Measurements from ENCODE around the gene LCN10. TPM values are rescaled to one million over a fixed set of nuclear protein-coding genes. Genes with fewer than 3 reads are reported as not detected.
A peak's percentile ranks its signal among the peaks of the same experiment; 100 is the strongest.

The LCN10 gene
- total RNA-seq, 4 donors from 2014 or later, result 0.96 to 33.6 (median 3.3) TPM

GRCh38 chr9:136718345-136719194 is 24.2 kb downstream of the LCN10 start:
- no peak for DNase-seq
- peak overlapping the region in 1 of 4 donors; percentile 37 for H3K27ac ChIP-seq
- H3K4me3 ChIP-seq, result no peak overlapping the region
- intact Hi-C loops (cut with DNase I; ENCODE audit: low total_unique reads), result no loop called here
- peaks cover 0 to 6% (median 2%) of the 10 kb centered on the region in 4 donors for H3K36me3 ChIP-seq
- WGBS, 2 donors (ENCODE audit: low coverage in 1 of 2), result 45% methylated on average over 17 of the region's 20 CpGs; no CpG with 5 or more reads in 1 of the 2 donors
- H3K9me3 ChIP-seq, result no peaks in the 10 kb centered on the region
- TF ChIP-seq POLR2AphosphoS5 (IDR thresholded peaks at IDR 0.05) (no peak), POLR2A (IDR thresholded peaks at IDR 0.05) (no peak), CTCF (IDR thresholded peaks at IDR 0.05) (no peak), EP300 (IDR thresholded peaks at IDR 0.05; ENCODE audit: low read depth) (no peak)
- H3K4me1 ChIP-seq, result peaks cover 5 to 22% (median 18%) of the 10 kb centered on the region in 4 donors
- in situ Hi-C loops (cut with MboI; ENCODE audit: low pct_ligation_motif_present in 1 of 4, low pct_unique_long_range_greater_than_20kb in 1 of 4, low sequenced_read_pairs in 3 of 4), result no loop called here
- H3K27me3 ChIP-seq, result peaks cover 46% of the 10 kb centered on the region

DNA sequence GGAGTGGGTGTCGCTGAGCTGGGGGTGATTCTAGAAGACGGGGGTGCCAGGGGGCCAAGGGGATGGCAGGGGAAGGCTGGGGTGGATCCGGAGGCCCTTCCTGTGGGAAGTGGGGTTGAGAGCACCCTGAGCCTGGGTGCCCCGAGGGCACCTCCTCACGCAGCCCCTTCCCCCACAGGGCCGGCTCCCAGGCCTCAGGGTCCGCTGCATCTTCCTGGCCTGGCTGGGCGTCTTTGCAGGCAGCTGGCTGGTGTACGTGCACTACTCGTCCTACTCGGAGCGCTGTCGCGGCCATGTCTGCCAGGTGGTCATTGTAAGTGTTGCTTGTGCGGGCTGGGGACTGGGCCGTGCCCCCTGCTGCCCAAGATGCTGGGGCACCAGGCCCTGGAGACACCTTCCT is 25.3 kb downstream of the LCN10 start:
- no peaks in the 10 kb centered on the region for H3K36me3 ChIP-seq
- intact Hi-C loops (cut with DNase I; ENCODE audit: low total_unique reads), result no loop called here
- H3K27me3 ChIP-seq, result peaks cover 58% of the 10 kb centered on the region
- 62 to 87% methylated on average over 3 to 15 of the region's 16 CpGs for WGBS, 2 donors (ENCODE audit: low coverage in 1 of 2)
- no peak for DNase-seq
- no peaks in the 10 kb centered on the region for H3K9me3 ChIP-seq
- no peak for TF ChIP-seq EP300 (IDR thresholded peaks at IDR 0.05; ENCODE audit: low read depth)
- no peak for TF ChIP-seq POLR2A (IDR thresholded peaks at IDR 0.05)
- peaks cover 7 to 30% (median 23%) of the 10 kb centered on the region in 4 donors for H3K4me1 ChIP-seq
- H3K27ac ChIP-seq, result no peak overlapping the region
- in situ Hi-C loops (cut with MboI; ENCODE audit: low pct_ligation_motif_present in 1 of 4, low pct_unique_long_range_greater_than_20kb in 1 of 4, low sequenced_read_pairs in 3 of 4), result no loop called here
- no peak overlapping the region for H3K4me3 ChIP-seq

DNA sequence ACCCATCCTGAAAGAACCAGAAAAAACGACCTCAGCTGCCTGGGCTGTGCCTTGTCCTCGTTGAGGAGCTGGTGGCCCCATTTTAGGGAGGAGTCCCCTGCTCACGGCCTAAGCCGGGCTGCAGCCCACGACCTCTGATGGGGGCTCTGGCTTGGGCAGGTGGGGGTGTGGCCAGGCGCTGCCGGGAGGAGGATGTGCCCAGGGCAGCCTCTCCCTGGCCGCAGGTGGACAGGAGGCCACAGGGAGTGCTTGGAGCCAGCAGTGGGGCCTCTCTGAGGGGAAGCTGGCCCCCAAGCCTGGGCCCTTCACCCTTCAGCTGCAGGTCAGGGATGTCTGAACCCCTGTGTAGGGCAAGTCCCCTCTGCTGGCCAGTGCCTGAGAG is 27.9 kb downstream of the LCN10 start:
- no peak for TF ChIP-seq EP300 (IDR thresholded peaks at IDR 0.05; ENCODE audit: low read depth)
- TF ChIP-seq POLR2AphosphoS5 (IDR thresholded peaks at IDR 0.05), result no peak
- TF ChIP-seq CTCF (IDR thresholded peaks at IDR 0.05), result no peak
- Histone ChIP-seq H3K4me3 (no peak overlapping the region), H3K36me3 (no peaks in the 10 kb centered on the region), H3K27ac (peak overlapping the region in 1 of 4 donors; percentile 16), H3K4me1 (peaks cover 14 to 24% (median 17%) of the 10 kb centered on the region in 4 donors), H3K9me3 (no peaks in the 10 kb centered on the region), H3K27me3 (peaks cover 81% of the 10 kb centered on the region)
- 24% methylated on average over 5 of the region's 8 CpGs; no CpG with 5 or more reads in 1 of the 2 donors for WGBS, 2 donors (ENCODE audit: low coverage in 1 of 2)
- DNase-seq, result no peak
- in situ Hi-C loops (cut with MboI; ENCODE audit: low pct_ligation_motif_present in 1 of 4, low pct_unique_long_range_greater_than_20kb in 1 of 4, low sequenced_read_pairs in 3 of 4), result no loop called here
- intact Hi-C loops (cut with DNase I; ENCODE audit: low total_unique reads), result no loop called here

DNA sequence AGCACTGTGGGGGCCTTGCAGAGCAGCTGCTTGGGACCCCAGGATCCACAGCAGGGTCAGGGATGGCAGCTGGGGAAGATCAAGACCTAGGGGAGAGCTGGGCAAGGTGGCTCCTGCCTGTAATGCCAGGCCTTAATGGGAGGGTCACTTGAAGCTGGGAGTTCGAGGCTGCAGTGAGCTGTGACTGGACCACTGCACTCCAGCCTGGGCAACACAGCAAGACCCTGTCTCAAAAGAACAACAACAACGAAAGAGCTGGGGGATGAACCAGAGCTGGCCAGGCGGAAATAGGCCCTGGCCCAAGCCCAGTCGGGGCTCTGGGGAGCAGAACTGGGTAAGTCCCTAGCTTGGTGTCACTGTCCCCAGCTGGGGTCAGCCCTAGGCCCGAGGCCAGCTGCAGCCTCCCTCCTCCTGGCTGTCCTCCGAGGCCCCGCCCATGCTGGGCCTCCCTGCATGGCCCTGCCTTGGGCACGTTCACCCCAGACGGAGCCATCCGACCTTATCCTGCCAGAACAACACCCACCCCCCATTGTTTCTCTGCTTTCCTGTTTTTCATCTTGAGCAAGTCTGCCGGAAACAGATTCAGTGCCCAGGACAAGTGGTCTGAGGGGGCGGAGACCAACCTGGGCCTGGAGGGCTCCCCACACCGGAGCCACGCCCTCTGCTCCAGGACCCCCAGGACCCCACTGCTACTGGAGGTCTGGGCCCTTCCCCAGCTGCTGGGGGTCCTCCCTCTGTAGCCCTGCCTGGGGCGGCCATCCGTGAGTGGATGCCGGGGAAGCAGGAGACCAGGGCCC is 28.4 kb downstream of the LCN10 start:
- Histone ChIP-seq H3K9me3 (no peaks in the 10 kb centered on the region), H3K4me3 (no peak overlapping the region), H3K4me1 (peaks cover 11 to 18% (median 15%) of the 10 kb centered on the region in 4 donors), H3K36me3 (no peaks in the 10 kb centered on the region), H3K27ac (peak overlapping the region in 3 of 4 donors; percentile 16 to 55 (median 52)), H3K27me3 (peaks cover 83% of the 10 kb centered on the region)
- DNase-seq, result no peak
- in situ Hi-C loops (cut with MboI; ENCODE audit: low pct_ligation_motif_present in 1 of 4, low pct_unique_long_range_greater_than_20kb in 1 of 4, low sequenced_read_pairs in 3 of 4) (no loop called here), intact Hi-C loops (cut with DNase I; ENCODE audit: low total_unique reads) (no loop called here)
- WGBS, 2 donors (ENCODE audit: low coverage in 1 of 2), result 52 to 62% methylated on average over 4 to 17 of the region's 17 CpGs
- TF ChIP-seq POLR2AphosphoS5 (IDR thresholded peaks at IDR 0.05) (no peak), EP300 (IDR thresholded peaks at IDR 0.05; ENCODE audit: low read depth) (no peak), CTCF (IDR thresholded peaks at IDR 0.05) (no peak), POLR2A (IDR thresholded peaks at IDR 0.05) (no peak)

Measured in transverse colon (tissue), 4 donors.